CD14-positive monocyte (primary cell): Measurements from ENCODE around the gene SMARCC1. TPM values are rescaled to one million over a fixed set of nuclear protein-coding genes. Genes with fewer than 3 reads are reported as not detected.

ENCODE experiments used
- DNase-seq, 3 donors: peaks; one replicate each; pipeline ENCODE4 v3.0.0-alpha.2; 2011 to 2022
- H2AFZ ChIP-seq: 2 replicates; pipeline ENCODE4 v1.6.0; 2012; ENCODE audit warnings: mild to moderate bottlenecking, low read depth, low read length, inconsistent platforms; ENCODE audit not compliant: insufficient read depth, poor library complexity, severe bottlenecking
- H3K27ac ChIP-seq, 2 donors: 1 replicate in 1 of 2; 2 replicates in 1 of 2; pipeline ENCODE4 v1.5.1; 2012 to 2013; ENCODE audit warnings: low read length in 2 of 2, control low read depth in 1 of 2, inconsistent platforms in 1 of 2, low read depth in 1 of 2, mild to moderate bottlenecking in 1 of 2
- H3K27me3 ChIP-seq, 2 donors: one replicate each; pipeline versions ENCODE4 v1.6.0 to v1.6.1; 2011 to 2013; ENCODE audit warnings: low read length in 2 of 2; ENCODE audit not compliant: control insufficient read depth in 2 of 2, insufficient read depth in 2 of 2
- H3K36me3 ChIP-seq, 2 donors: replicated peaks in 1 of 2; 1 replicate in 1 of 2; 2 replicates in 1 of 2; pipeline versions ENCODE4 v1.5.1 to v1.6.1; 2012 to 2013; ENCODE audit warnings: low read length in 2 of 2, control low read depth in 1 of 2, inconsistent platforms in 1 of 2, mild to moderate bottlenecking in 1 of 2; ENCODE audit not compliant: insufficient read depth in 2 of 2, control insufficient read depth in 1 of 2
- H3K4me1 ChIP-seq, 2 donors: 1 replicate in 1 of 2; 2 replicates in 1 of 2; pipeline versions ENCODE4 v1.5.1 to v1.6.1; 2012 to 2013; ENCODE audit warnings: low read length in 2 of 2, control low read depth in 1 of 2, inconsistent platforms in 1 of 2, mild to moderate bottlenecking in 1 of 2, moderate library complexity in 1 of 2; ENCODE audit not compliant: insufficient read depth in 2 of 2, control insufficient read depth in 1 of 2
- H3K4me2 ChIP-seq: replicated peaks from 2 replicates; pipeline ENCODE3; 2012; ENCODE audit warnings: low read length, moderate library complexity, mild to moderate bottlenecking; ENCODE audit not compliant: poor library complexity, severe bottlenecking; ENCODE audit errors: extremely low read depth
- H3K4me3 ChIP-seq, 3 experiments: fragments of 200-600 bp in 1 of 3; sonication (generic) in 1 of 3; replicated peaks in 1 of 3; 1 replicate in 2 of 3; 2 replicates in 1 of 3; pipeline ENCODE4 v1.5.1; 2011 to 2013; ENCODE audit warnings: low read length in 3 of 3, mild to moderate bottlenecking in 3 of 3, control low read depth in 2 of 3, low read depth in 2 of 3, inconsistent platforms in 1 of 3, moderate library complexity in 1 of 3
- H3K79me2 ChIP-seq: 2 replicates; pipeline ENCODE4 v1.6.0; 2012; ENCODE audit warnings: mild to moderate bottlenecking, control low read depth, inconsistent platforms, low read length, moderate library complexity; ENCODE audit not compliant: insufficient read depth
- H3K9ac ChIP-seq: 2 replicates; pipeline ENCODE4 v1.6.0; 2017; ENCODE audit warnings: low read length, mild to moderate bottlenecking; ENCODE audit not compliant: insufficient read depth, poor library complexity, severe bottlenecking
- H3K9me3 ChIP-seq, 2 donors: replicated peaks in 1 of 2; 1 replicate in 1 of 2; 2 replicates in 1 of 2; pipeline versions ENCODE4 v1.5.1 to v1.6.1; 2012 to 2013; ENCODE audit warnings: low read length in 2 of 2, control low read depth in 1 of 2; ENCODE audit not compliant: control insufficient read depth in 1 of 2, insufficient read depth in 1 of 2
- H4K20me1 ChIP-seq: 2 replicates; pipeline ENCODE4 v1.6.0; 2012; ENCODE audit warnings: mild to moderate bottlenecking, low read length, control low read depth, moderate library complexity; ENCODE audit not compliant: insufficient read depth
- H3K27ac Mint-ChIP-seq, 7 donors: one replicate each; pipeline ENCODE4 v1.8.0; 2020; ENCODE audit warnings: mild to moderate bottlenecking in 7 of 7, mixed read lengths in 7 of 7, moderate library complexity in 6 of 7, inconsistent platforms in 2 of 7
- H3K27me3 Mint-ChIP-seq, 3 donors: one replicate each; pipeline ENCODE4 v1.8.0; 2021 to 2022; ENCODE audit warnings: low read depth in 3 of 3, mild to moderate bottlenecking in 3 of 3, mixed read lengths in 3 of 3, moderate library complexity in 3 of 3, inconsistent platforms in 1 of 3
- H3K36me3 Mint-ChIP-seq, 2 donors: one replicate each; pipeline ENCODE4 v1.8.0; 2020; ENCODE audit warnings: mixed read lengths in 2 of 2, inconsistent platforms in 1 of 2, mild to moderate bottlenecking in 1 of 2
- H3K4me1 Mint-ChIP-seq: one replicate; pipeline ENCODE4 v1.8.0; 2020; ENCODE audit warnings: mild to moderate bottlenecking, mixed read lengths
- H3K4me3 Mint-ChIP-seq, 2 donors: one replicate each; pipeline ENCODE4 v1.8.0; 2020; ENCODE audit warnings: mild to moderate bottlenecking in 2 of 2, mixed read lengths in 2 of 2, moderate library complexity in 1 of 2
- H3K9me3 Mint-ChIP-seq, 7 donors: one replicate each; pipeline ENCODE4 v1.8.0; 2020 to 2022; ENCODE audit warnings: mixed read lengths in 7 of 7, mild to moderate bottlenecking in 6 of 7, moderate library complexity in 6 of 7, inconsistent platforms in 2 of 7
- CTCF ChIP-seq: fragments of 200-600 bp; IDR thresholded peaks from one replicate; pipeline ENCODE4 v1.8.0; 2022; ENCODE audit warnings: antibody characterized with exemption, mild to moderate bottlenecking
- WGBS: methylation state at CpG from one replicate; pipeline ENCODE4 v1.1.5; 2013; ENCODE audit warnings: missing lambda C conversion rate; ENCODE audit not compliant: insufficient coverage; 5-methylcytosine and 5-hydroxymethylcytosine counted together
- intact Hi-C, 2 donors: fragments of 100-400 bp; cut with micrococcal nuclease; formaldehyde crosslinking; loops; one replicate each; pipeline versions ENCODE4 v1.15.0 to v1.15.1; 2023
- polyA plus RNA-seq, 3 donors: library from polyadenylated mRNA; depleted of rRNA in 1 of 3; unstranded in 2 of 3; stranded (reverse) in 1 of 3; fragments of 300-500 nt in 2 of 3; fragments of >200 nt in 1 of 3; fragmentation: Illumina TruSeq in 2 of 3; gene quantifications; 1 replicate in 2 of 3; 2 replicates in 1 of 3; pipeline ENCODE4 v1.2.3, GENCODE V29; 2012 to 2021

The SMARCC1 gene
- polyA plus RNA-seq, 3 donors = 8.8 to 33.5 (median 20.5) TPM

GRCh38 chr3:47661121-47661752, 120.5 kb downstream of the SMARCC1 start:
- H3K4me2 ChIP-seq = no peak overlapping the region
- peaks cover 0 to 5% of the 10 kb centered on the region in 2 donors for H3K4me1 ChIP-seq
- Mint-ChIP-seq H3K9me3 (peaks cover 0 to 9% (median 0%) of the 10 kb centered on the region in 7 donors), H3K4me3 (no peak overlapping the region), H3K36me3 (peaks cover 56 to 72% of the 10 kb centered on the region in 2 donors), H3K27ac (peak overlapping the region in 1 of 7 donors; percentile 45), H3K27me3 (no peaks in the 10 kb centered on the region), H3K4me1 (peaks cover 9% of the 10 kb centered on the region)
- H3K4me3 ChIP-seq = no peak overlapping the region
- no peaks in the 10 kb centered on the region for H3K79me2 ChIP-seq
- H3K27ac ChIP-seq = no peak overlapping the region
- H3K27me3 ChIP-seq = no peaks in the 10 kb centered on the region
- H3K36me3 ChIP-seq = peaks cover 40 to 61% of the 10 kb centered on the region in 2 donors
- no peak for TF ChIP-seq CTCF
- no peaks in the 10 kb centered on the region for H4K20me1 ChIP-seq
- 72% methylated on average over 2 of the region's 5 CpGs for WGBS
- intact Hi-C loops = no loop called here
- no peak overlapping the region for H3K9ac ChIP-seq
- no peak overlapping the region for H2AFZ ChIP-seq
- DNase-seq = peak in 1 of 3 donors; percentile 2
- no peaks in the 10 kb centered on the region for H3K9me3 ChIP-seq

DNA sequence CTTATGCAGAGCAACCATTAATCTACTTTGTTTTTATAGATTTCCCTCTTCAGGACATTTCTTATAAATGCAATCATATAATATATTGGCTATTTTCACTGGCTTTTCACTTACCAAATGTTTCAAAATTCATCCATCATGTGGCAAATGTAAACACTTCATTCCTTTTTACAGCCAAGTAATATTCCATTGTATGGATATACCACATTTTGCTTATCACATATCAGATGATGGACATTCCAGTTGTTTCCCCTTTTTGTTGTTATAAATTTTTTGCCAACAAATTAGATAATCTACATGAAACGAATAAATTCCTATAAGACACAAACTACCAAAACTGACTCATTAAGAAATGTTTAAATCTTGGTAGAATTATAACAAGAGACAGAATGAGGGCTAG, 123.2 kb downstream of the SMARCC1 start:
- Mint-ChIP-seq H3K36me3 (peaks cover 62 to 91% of the 10 kb centered on the region in 2 donors), H3K27me3 (no peaks in the 10 kb centered on the region), H3K27ac (peak overlapping the region in 1 of 7 donors; percentile 20), H3K4me1 (no peaks in the 10 kb centered on the region), H3K4me3 (no peak overlapping the region), H3K9me3 (peaks cover 0 to 9% (median 0%) of the 10 kb centered on the region in 7 donors)
- no peaks in the 10 kb centered on the region for H3K27me3 ChIP-seq
- H3K4me1 ChIP-seq = no peaks in the 10 kb centered on the region
- DNase-seq = no peak
- peaks cover 6% of the 10 kb centered on the region for H3K79me2 ChIP-seq
- H4K20me1 ChIP-seq = peaks cover 4% of the 10 kb centered on the region
- H3K4me2 ChIP-seq = no peak overlapping the region
- H3K4me3 ChIP-seq = no peak overlapping the region
- H3K27ac ChIP-seq = no peak overlapping the region
- peaks cover 39 to 89% of the 10 kb centered on the region in 2 donors for H3K36me3 ChIP-seq
- intact Hi-C loops = no loop called here
- H2AFZ ChIP-seq = no peak overlapping the region
- H3K9me3 ChIP-seq = no peaks in the 10 kb centered on the region
- H3K9ac ChIP-seq = no peak overlapping the region
- WGBS = no CpG with 5 or more reads among the region's 1 CpG
- TF ChIP-seq CTCF = no peak
